ENCODE data around the gene LDLRAD4.

Gene LDLRAD4

GRCh38 chr18:13625843-13626543 lies 407.4 kb downstream of the LDLRAD4 start:
- DNase-seq (ENCODE audit: low read depth, low spot score), result no peak

GRCh38 chr18:13626544-13626908 lies 408.0 kb downstream of the LDLRAD4 start:
- no peak for DNase-seq (ENCODE audit: low read depth, low spot score)

DNA sequence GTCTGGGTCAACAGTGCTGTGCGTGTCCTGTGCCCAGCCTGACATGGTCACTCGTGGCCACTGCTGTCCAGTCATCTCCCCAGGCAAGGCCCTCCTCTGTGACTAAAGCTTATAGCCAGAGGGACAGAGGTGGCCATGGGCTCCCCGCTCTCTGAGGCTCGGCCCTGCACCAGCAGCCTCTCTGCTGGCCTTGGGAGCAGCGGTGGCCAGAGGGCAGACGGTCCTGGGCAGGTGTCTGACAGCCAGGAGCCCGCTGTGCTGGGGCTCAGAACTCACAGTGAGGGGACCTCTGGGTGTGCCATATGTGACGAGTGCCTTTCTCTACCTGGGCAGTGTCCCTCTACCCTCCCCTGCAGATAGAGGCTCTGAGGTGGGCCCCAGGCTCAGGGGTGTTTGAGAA lies 409.1 kb downstream of the LDLRAD4 start:
- DNase-seq (ENCODE audit: low read depth, low spot score), result no peak

GRCh38 chr18:13628211-13628610 lies 409.7 kb downstream of the LDLRAD4 start:
- no peak for DNase-seq (ENCODE audit: low read depth, low spot score)

DNA sequence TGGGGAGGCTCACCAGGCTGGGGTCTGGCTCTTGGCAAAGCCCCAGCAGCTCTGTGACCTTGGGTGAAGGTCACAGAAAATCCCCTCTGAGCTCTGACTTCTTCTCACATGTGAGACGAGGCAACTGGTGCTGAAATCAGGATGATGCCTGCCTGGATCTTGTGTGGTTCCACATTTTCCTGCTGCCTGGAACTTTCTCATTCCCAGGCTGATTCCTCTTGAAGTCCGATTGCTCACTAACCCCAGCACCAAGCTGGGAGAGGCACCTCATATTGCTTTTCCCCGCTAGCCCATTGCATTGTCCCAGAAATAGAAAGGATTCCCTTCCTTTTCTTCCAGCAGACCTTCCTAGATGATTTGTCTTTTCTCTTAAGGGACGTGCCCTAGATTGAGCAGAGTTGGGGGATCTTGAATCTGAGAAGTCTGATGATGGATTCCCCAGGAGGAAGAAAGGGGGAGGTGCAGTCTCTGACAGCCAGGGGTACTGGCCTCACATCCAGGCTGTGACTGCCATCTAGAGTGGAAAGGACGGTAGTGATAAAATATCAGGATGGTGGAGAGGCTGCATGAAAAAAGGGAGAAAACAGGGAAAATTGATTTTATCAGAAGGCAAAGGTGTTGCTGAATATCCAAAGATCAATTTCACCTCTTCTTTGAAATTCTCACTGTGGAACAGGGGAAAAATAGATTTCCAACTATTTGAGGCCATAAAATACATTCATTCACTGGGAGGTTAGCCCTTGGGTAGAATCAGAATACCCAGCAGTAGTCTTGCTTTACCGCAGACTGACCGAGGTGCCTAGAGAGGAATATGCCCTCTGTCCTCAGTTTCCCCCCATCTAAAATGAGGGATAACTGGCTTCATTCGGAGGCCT lies 411.5 kb downstream of the LDLRAD4 start:
- DNase-seq (ENCODE audit: low read depth, low spot score), result peak; percentile 50

- DNase-seq (ENCODE audit: low read depth, low spot score), result no peak
Observed at GRCh38 chr18:13630716-13631268, 412.2 kb downstream of the LDLRAD4 start.

- no peak for DNase-seq (ENCODE audit: low read depth, low spot score)
Observed at GRCh38 chr18:13633700-13634099, 415.1 kb downstream of the LDLRAD4 start.

GRCh38 chr18:13635046-13635445 lies 416.5 kb downstream of the LDLRAD4 start:
- DNase-seq (ENCODE audit: low read depth, low spot score), result no peak

DNA sequence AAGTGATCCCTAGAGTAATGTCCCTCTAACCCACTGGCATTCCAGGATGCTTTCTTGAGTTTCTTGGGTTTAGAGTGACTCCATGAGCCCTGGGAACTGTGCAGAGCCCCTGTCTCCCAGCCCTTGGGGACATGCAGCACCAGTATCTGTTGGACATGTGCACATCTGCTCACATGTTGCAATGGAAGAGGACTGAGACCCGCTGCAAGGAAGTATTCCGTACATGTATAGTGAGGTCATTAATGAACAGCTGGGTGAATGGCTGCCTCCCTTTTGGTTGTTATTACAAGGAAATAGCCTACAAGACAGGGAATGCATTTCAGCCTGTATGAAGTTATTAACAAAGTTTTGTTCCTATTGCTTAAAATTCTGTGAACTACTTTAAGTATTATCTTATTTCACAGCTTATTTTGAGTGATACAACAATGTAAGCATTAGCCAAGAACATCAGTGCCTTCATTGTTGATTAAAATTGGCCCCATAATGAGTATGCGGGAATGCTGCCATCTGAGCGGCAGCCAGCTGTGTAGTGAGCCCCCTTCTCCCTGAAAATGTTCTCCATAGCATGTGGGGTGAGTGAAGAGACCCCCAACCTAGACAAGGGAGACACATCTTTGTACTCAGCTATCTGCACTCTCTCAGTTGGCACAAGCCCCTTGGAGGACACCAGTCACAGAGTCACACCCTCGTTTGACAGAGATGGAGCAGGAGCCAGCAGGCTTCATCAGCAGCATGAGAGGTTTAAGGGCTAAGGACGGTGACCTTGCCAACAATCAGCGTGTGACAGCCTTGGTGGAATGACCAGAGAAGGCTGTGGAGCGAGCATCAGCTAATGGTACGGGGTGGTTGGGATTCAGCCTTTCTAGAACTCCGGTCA lies 420.4 kb downstream of the LDLRAD4 start:
- DNase-seq (ENCODE audit: low read depth, low spot score), result no peak

DNA sequence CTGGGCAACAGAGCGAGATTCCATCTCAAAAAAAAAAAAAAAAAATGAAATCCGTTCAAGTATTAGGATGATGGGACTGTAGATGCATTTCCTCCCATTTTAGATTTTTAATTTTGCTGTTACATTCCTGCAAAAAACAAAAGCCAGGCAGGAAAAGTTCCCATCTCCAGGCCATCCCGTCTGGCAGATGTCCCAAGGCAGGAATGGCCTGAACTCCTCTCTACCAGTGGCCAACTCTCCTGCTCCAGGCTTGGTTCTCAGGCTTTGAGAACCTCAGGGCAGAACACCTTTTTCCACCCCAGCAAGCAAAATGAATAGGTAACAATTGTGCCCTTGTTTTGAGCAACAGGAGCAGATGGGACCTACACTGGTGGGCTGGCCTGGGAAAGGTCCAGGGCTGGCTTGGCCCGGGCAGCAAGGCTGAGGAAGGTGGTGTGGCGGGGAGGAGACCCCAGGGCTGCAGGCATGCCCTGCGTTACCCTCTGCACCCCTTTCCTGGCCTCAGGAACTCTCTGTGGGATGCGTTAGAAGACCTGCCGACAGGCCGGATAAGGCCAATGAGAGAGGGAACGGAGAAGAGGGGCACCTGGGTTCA lies 421.8 kb downstream of the LDLRAD4 start:
- no peak for DNase-seq (ENCODE audit: low read depth, low spot score)

- DNase-seq (ENCODE audit: low read depth, low spot score), result no peak
Observed at GRCh38 chr18:13641551-13642439, 423.2 kb downstream of the LDLRAD4 start.

DNA sequence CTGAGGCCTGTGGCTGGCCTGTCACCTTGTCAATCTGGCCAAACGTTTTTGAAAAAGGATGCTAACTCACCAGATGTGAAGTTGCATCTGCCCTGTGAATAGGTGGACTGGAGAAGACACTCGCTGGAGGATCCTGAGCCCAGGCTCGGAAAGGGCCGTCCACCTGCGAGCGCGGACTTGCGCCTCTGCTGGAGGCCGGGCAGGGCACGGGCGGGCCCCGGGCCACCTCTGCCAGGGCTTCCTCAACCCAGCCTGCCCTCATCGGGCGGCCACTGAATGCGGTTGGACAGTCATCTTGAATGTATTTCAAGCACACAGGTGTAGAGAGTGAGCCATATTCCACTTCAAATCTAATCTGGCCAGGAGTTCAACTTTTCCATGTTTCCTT lies 423.9 kb downstream of the LDLRAD4 start:
- DNase-seq (ENCODE audit: low read depth, low spot score), result no peak

DNA sequence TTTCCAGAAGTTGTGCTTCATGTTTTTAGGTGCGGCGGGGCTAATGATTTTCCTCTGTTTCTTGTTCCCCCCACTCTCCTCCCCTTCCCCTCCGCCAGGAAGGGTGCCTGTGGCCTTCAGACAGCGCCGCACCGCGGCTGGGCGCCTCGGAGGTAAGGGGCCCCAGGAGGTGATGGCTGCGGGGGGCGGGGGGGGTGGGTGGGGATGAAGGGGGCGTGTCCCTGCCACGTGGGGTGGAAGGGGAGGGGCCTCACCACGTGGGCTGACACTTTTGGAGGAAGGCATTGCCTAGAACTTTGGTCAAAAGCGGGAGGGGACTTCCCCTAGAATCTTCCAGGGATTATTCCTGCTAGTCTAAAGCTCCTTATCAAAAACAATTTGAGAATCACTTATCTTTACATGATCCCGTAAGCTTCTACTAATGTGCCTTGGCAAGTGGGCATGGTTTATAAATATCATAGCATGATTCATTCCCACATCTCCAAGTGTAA lies 424.7 kb downstream of the LDLRAD4 start:
- DNase-seq (ENCODE audit: low read depth, low spot score), result no peak

GRCh38 chr18:13645093-13645492 lies 426.5 kb downstream of the LDLRAD4 start:
- DNase-seq (ENCODE audit: low read depth, low spot score), result no peak

DNA sequence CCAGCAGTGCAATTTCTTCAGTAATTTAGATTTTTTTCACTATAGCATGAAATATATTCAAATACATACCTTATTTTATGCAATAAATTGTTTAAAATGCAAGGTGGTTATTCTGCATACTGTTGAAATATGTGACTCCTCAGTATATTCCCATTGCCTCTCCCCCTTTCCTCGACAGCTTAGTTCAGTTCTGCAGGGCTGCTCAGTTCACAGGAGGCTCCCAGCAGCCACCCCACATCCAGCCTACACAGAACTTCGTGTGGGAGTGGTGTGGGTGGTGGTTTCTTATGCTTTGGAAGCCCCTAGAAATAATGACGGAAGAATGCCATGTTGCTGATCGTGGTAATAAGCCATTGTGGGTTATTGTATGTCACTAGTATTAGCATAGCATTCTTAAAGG lies 428.1 kb downstream of the LDLRAD4 start:
- DNase-seq (ENCODE audit: low read depth, low spot score), result no peak

DNA sequence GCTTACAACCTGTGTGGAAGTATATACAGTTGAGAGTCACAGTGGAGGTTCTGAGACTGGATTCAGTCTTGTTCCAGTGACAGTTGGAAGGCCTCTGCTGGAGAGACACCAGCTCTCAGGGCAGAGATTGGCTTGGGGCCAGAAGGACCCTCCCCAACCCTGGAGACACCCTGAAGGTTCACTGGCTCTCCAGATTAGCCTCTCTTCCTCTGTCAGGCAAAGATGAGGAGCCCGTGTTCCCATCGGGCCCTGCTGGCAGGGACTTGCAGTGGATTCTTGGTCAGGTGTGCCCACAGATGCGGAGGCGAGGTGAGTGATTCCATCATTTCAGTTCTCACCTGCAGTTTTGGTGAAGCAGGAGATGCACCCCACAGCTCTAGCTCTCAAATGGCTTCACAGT lies 429.2 kb downstream of the LDLRAD4 start:
- no peak for DNase-seq (ENCODE audit: low read depth, low spot score)

- no peak for DNase-seq (ENCODE audit: low read depth, low spot score)
Observed at GRCh38 chr18:13649397-13650390, 431.1 kb downstream of the LDLRAD4 start.

- no peak for DNase-seq (ENCODE audit: low read depth, low spot score)
Observed at GRCh38 chr18:13653746-13654433, 435.3 kb downstream of the LDLRAD4 start.
